GM06990 (cell line): ENCODE results near the gene CCDC97.
A peak's percentile ranks its signal among the peaks of the same experiment; 100 is the strongest.

ENCODE experiments used
- DNase-seq: peaks from one replicate; pipeline ENCODE4 v3.0.0-alpha.2; 2011; ENCODE audit not compliant: insufficient read length; ENCODE audit errors: extremely low read depth
- H3K27me3 ChIP-seq: replicated peaks from 2 replicates; pipeline ENCODE4 v1.6.0; 2011; ENCODE audit warnings: low read length; ENCODE audit not compliant: control insufficient read depth, insufficient read depth
- H3K36me3 ChIP-seq: 2 replicates; pipeline ENCODE4 v1.5.1; 2011; ENCODE audit warnings: low read length; ENCODE audit not compliant: control insufficient read depth, insufficient read depth
- H3K4me3 ChIP-seq: replicated peaks from 2 replicates; pipeline ENCODE4 v1.5.1; 2011; ENCODE audit warnings: low read depth, mild to moderate bottlenecking, control low read depth, low read length
- TF ChIP-seq, protein P1 (sequence below): IDR thresholded peaks from 2 replicates; pipeline ENCODE4 v1.5.1; 2011; ENCODE audit warnings: low read length, control low read depth, mild to moderate bottlenecking, inconsistent platforms; ENCODE audit not compliant: insufficient read depth, poor library complexity, severe bottlenecking

CCDC97 gene

DNA sequence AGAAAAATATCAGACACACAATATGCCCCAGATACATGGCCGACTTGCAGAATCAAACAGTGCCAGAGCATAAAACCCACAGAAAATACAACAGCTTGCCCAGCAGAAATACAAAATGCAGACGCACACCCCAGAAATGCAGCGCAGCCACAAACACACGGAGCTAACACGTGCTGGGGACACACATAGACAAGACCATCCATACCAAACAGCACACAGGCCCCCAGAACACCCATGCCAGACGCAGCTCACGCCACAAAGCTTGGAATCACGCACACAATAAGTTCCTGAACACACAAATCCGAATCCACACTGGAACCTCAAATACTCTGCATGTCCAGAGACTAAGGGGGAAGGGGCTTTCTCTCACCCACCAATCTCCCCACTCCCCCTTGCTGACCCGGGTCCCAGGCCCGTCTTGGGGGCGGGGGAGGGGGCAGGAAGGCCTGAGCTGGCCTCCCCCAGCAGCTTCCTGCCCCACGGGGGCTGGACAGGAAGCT, 17.2 kb downstream of the CCDC97 start:
- Histone ChIP-seq H3K27me3 (no peaks in the 10 kb centered on the region), H3K36me3 (peaks cover 15% of the 10 kb centered on the region), H3K4me3 (peak overlapping the region; percentile 72)
- DNase-seq = no peak
- TF ChIP-seq, protein P1, sequence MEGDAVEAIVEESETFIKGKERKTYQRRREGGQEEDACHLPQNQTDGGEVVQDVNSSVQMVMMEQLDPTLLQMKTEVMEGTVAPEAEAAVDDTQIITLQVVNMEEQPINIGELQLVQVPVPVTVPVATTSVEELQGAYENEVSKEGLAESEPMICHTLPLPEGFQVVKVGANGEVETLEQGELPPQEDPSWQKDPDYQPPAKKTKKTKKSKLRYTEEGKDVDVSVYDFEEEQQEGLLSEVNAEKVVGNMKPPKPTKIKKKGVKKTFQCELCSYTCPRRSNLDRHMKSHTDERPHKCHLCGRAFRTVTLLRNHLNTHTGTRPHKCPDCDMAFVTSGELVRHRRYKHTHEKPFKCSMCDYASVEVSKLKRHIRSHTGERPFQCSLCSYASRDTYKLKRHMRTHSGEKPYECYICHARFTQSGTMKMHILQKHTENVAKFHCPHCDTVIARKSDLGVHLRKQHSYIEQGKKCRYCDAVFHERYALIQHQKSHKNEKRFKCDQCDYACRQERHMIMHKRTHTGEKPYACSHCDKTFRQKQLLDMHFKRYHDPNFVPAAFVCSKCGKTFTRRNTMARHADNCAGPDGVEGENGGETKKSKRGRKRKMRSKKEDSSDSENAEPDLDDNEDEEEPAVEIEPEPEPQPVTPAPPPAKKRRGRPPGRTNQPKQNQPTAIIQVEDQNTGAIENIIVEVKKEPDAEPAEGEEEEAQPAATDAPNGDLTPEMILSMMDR = no peak

DNA sequence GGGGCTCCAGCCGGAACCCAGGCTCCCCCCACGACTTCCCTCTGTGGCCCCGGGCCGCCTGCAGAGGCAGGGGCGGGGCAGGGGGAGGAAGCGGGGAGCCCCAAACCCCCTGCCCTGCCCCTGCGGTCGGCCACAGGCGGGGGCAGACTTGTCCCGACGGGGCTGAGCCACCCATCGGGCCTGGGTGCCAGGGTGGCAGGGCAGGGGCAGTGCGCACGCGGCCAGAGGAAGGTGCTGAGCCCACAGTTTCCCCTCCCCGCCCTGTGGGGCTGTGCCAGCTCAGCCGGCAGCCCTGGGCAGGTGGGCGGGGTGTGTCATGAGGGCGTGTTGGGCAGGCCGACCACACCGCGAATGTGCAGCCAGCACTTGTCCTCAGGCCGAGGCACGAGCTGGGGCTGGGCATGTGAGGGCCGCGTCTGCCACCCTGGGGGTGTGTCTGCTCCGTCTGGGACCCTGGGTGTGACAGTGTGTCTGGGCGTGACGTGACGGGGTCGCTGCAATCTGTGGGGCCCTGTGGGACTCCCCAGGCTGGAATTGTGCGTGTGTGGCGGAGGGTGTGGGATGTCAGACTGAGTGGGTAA, 17.7 kb downstream of the CCDC97 start:
- no peaks in the 10 kb centered on the region for H3K27me3 ChIP-seq
- DNase-seq = peak; percentile 81
- TF ChIP-seq, protein P1 = no peak
- H3K4me3 ChIP-seq = peak overlapping the region; percentile 72
- peaks cover 17% of the 10 kb centered on the region for H3K36me3 ChIP-seq

DNA sequence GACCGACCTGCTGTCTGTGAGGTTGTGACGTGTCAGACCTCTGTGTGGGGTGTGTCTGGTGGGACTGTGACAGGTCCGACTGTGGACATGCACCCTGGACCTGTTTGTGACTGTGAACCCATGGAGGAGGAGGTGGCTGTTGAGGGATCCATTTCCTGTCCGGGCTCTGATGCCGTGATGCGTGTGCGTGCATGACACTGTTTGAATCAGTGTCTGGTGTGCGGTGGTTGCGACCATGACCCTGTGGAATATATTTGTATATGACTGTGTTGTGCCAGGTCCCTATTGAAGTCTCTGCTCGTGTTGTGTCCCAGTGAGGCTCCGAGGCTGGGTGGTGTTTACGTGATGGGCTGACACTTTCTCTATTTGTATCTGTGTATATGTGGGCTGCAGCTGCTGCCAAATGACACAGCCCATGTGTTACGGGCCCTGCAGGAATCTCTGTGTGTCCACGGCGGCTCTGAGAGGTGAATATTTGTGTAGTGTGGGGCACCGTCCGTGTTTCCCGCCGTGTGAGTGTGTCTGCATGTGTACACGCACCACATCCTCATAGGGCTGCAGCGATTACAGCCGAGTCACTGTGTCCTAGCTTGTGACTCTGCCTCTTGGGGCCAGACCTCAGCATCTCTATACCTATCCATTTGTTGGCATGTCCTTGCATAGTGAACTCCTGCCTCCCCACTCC, 18.3 kb downstream of the CCDC97 start:
- H3K27me3 ChIP-seq = no peaks in the 10 kb centered on the region
- DNase-seq = no peak
- H3K36me3 ChIP-seq = peaks cover 13% of the 10 kb centered on the region
- TF ChIP-seq, protein P1 = no peak
- peak overlapping the region; percentile 72 for H3K4me3 ChIP-seq

DNA sequence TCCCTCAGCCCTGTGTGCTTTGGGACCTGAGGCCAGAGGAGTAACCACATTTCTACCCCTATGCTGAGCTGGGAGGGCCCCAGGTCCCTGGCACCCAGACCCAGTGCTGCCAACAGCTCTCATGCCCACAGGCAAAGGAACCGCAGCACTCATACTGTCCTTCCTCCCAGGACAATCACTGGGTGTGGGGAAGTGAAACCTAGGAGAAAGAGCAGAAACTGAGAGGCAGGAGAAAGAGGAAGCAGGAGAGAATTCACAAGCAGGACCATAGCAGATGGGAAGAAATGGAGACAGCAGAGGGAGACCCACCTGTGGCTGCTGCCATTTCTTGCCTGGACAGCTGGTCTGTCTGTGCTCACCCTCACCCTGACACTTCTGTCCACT, 18.9 kb downstream of the CCDC97 start:
- TF ChIP-seq, protein P1 = no peak
- no peak overlapping the region for H3K4me3 ChIP-seq
- no peak for DNase-seq
- H3K27me3 ChIP-seq = no peaks in the 10 kb centered on the region
- peaks cover 10% of the 10 kb centered on the region for H3K36me3 ChIP-seq

DNA sequence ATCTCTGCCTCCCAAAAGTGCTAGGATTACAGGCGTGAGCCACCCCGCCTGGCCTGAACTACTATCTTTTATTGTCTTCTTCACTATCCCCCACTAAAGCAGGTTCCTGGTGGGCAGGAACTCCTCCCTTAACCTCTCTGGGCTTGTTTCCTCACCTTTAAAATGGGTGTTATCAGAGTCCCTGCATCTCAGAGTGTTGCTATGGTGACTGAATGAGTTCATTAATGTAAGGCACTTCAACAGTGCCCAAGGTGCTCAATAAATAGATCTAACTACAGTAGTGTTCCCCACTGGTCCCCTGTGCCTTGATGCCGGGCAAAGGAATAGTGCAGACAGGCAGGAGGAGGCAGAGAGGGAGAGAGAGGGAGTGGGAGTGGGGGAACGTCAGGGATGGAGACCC, 20.5 kb downstream of the CCDC97 start:
- TF ChIP-seq, protein P1 = no peak

More for the DNA sequence above, 20.5 kb downstream of the CCDC97 start:
- H3K27me3 ChIP-seq = no peaks in the 10 kb centered on the region
- no peak overlapping the region for H3K4me3 ChIP-seq
- peaks cover 9% of the 10 kb centered on the region for H3K36me3 ChIP-seq
- DNase-seq = no peak
